Activated CD4-positive, alpha-beta T cell treated with anti-CD3 and anti-CD28 coated beads, Interleukin-2, amount 50 U/mL, for 24 hours (primary cell): ENCODE data around the gene TFDP3.

Experiments
- DNase-seq, 2 donors: peaks; one replicate each; pipeline ENCODE4 v3.0.0-alpha.2; 2020; ENCODE audit warnings: low read depth in 1 of 2, low spot score in 1 of 2

TFDP3 gene, protein sequence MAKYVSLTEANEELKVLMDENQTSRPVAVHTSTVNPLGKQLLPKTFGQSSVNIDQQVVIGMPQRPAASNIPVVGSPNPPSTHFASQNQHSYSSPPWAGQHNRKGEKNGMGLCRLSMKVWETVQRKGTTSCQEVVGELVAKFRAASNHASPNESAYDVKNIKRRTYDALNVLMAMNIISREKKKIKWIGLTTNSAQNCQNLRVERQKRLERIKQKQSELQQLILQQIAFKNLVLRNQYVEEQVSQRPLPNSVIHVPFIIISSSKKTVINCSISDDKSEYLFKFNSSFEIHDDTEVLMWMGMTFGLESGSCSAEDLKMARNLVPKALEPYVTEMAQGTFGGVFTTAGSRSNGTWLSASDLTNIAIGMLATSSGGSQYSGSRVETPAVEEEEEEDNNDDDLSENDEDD

GRCh38 chrX:133218329-133218728, at the start of gene TFDP3:
TFDP3 (minus strand) TSS chrX:133218354; CDS start chrX:133218259, 95 bp downstream.
- no peak for DNase-seq

DNA sequence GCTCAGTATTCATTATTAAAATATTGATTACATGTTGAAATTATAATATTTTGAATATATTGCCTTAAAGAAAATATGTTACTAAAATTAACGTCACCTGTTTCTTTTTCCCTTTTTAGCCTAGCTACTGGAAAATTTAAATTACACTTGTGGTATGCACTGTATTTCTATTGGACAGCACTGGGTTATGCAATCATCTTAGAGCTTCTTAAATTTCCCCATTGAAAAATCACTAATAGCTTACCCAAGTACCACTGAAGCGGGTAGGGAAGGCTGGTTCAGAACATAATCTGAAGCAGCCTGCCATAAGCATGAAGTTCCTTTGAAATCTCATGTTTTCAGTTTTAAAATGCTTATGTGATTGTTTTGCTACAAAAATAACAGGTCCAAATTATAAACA, 49.5 kb upstream of the TFDP3 start:
- DNase-seq = no peak

DNA sequence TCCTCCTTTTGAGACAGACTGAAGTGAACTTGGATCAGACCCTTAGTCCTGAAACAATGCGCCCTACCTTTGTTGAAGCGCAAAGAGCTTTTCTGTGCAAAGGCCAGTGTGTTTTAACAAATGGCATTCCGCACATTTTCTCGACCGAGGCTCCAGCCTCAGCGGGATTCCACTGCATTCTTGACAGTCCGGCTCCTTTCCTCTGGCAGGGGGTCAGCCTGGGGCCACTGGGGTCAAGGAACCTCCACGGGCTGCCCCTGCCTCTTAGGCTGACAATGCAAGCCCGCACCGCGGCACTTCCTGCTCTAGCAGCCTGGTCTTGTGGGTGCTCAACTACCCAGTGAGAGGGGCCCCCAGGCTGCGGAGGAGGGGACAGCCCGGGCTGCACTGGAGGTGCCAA, 47.2 kb upstream of the TFDP3 start:
- no peak for DNase-seq

- no peak for DNase-seq
These were observed 40.3 kb upstream of the TFDP3 start for GRCh38 chrX:133258481-133258880.

GRCh38 chrX:133254666-133255065, 36.5 kb upstream of the TFDP3 start:
- no peak for DNase-seq

DNA sequence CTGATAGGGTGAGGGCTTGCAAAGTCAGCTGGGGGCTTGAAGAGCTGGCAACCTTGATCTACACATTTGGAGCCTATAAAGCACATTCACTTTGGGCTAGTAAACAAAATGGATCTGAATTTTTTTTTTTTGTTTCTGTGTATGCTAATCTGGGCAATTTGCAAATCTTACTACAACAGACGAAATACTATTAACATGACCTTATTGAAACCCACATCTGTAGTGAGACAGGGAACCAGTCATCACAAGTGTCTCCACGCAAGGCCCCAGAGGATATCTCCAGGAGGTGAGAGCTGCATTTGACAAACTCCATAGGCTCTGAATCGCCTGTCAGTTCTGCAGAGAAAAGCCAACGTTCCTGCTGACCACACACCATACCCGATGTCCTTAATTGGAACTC, 33.0 kb upstream of the TFDP3 start:
- DNase-seq = no peak

DNA sequence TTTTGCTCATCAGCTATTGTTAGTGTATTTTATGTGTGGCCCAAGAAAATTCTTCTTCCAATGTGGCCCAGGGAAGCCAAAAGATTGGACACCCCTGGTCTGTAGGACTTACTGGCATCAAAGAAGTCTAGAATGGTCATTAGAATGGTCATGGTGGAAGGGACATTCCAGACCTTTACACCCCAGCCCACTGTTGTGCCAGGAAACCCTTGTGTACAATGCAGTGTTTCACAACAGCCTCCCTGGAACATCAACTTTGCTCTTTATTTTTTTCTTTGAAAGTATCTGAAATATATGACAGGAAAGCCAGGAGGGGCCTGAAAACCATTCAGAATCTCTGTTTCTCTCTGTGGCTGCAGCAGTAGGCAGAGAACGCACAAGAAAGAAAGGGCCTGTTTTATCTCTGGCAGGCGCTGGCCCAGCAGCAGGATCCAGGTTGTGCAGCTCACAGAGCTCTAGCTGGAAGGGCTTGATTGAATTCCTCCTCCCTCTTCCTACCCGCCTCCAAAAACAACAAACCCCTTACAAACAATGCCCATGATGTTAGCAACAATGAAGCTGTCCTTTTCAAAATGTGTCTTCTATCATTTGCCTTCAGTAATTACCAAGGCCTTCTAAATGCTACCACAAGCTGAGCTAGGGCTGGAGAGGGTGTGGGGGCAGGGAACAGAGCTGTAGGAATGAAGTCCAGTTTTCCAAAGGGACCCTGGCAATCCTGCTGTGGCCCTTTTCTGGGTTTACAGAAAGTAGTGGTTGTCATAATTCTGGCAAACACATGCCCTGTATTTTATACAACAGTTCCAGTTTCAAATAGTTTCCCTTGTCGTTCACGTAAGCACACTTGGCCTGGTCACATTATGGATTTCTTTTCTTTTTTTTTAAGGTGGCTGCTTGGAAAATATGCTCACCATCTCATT, 32.3 kb upstream of the TFDP3 start:
- no peak for DNase-seq

DNA sequence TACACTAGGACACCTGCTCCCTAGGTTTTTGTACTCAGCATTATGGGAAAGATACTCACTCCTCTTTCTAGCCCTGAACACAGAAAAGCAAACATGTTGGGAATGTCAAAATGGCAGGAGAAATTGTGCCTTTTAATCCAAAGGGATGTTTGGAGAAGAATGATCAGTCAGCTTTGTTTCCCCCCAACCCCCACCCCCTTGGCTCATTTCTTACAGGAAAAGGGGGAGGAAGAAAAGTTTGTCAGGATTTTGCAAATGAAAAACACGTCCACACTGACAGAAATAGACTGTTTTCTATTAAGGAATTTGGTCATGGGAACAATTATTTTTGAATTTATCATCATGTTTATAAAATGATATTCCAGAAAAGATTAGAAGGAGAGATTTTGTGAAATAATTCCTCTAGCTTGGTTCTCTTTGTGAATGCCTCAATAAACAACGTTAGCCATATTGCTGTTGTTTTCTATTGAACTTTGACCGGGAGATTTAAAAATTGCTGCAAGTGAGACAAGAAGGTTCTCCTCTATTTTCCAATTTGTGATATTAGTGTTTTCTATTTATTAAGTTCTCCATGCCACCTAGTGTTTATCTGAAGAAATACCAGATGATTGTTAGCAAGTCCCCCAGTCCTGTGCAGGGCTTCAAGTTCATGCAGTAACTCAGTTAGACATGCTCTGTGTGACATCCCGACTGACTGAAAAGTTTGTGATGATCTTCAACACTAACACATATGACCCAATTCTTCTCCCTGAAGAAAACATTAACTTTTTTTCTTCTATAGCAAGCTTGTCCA, 31.3 kb upstream of the TFDP3 start:
- no peak for DNase-seq

DNA sequence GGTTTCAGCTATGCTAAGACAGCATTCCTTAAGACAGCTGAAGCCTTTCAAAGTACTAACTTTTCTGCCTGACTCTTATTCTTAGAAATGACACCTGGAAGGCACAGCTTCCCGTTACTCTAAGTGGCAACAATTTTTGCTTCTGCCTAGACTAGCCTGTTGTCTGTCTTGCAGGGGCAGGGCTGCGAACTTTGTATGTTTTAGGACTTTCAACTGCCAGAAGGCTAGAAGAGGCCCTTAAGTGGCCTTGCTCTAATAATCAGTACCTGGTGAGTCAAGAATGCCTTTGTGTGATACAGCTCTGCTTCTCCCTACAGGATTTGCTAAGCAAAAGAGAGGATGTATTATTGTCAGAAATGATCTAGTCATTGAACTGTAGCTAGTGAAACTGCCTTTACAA, 30.0 kb upstream of the TFDP3 start:
- DNase-seq = no peak

- DNase-seq = no peak
These were observed 28.8 kb upstream of the TFDP3 start for GRCh38 chrX:133246921-133247320.

GRCh38 chrX:133235830-133236229, 17.7 kb upstream of the TFDP3 start:
- DNase-seq = no peak

DNA sequence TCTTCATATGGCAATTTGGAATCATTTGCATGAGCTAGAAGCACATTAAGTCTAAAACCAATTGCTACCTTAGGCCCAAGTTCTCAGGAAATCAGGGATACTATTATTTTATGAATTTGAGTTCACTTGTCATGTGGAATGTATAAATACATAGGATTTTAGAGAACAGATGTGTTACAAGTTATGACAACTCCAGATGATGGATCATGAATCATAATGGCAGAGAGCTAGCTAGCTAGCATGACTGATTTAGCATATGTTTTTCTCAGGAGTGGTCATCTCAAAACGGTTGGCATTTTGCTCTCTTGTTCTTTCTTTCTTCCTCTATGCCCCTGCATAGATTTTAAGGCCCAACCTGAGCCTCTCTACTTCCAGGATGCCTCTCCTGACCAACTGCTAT, 14.2 kb upstream of the TFDP3 start:
- no peak for DNase-seq

GRCh38 chrX:133229361-133229760, 11.2 kb upstream of the TFDP3 start:
- DNase-seq = no peak

DNA sequence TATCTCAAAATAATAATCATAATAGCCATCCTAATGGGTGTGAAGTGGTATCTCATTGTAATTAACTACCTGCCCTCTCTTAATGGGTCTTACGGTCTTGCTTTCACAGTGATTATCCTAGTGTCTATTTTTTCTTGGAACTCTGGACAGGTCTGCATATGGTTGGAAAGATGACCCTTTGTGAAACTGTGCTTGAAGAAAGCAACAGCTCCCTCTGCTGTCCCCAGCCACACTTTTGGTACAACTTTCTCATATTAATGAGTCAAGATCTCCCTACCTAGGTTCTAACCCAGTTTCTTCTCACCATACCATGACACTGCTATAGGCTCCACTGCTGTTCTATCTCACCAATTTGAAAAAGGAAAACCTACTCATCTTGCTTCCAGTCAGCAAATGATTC, 2.4 kb downstream of the TFDP3 start:
- no peak for DNase-seq

DNA sequence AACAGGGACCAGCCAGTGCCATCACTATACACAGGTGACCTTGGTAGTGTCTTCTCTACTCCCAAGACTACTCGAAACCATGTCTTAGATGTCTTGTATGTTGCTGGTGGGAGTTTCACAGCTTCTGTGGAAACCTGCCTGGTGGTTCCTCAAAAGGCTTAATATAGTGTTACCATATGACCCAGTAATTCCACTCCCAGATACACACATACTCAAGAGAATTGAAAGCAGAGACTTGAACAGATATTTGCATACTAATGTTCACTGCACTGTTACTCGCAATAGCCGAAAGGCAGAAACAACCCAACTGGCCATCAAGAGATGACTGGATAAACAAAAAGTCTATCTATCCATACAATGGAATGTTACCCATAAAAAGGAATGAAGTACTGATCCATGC, 3.1 kb downstream of the TFDP3 start:
- no peak for DNase-seq

DNA sequence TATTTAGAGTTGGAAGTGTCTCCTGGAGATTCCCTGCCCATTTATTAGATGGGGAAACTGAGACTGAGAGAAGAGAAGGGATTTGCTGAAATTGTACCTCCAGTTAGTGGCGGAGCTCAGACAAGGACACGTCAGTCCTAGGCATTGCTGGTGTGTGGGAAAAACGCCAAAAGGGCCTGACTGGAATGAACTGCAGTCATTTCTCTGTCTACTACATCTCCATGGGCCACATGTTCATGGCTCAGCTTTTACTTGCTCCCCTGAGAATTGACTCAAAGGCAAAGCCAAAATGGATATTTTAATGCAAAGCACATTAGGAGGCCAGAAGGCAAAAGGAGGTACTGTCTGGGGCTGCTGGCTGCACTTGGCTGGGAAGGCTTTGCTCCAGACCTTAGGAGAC, 3.9 kb downstream of the TFDP3 start:
- DNase-seq = no peak

DNA sequence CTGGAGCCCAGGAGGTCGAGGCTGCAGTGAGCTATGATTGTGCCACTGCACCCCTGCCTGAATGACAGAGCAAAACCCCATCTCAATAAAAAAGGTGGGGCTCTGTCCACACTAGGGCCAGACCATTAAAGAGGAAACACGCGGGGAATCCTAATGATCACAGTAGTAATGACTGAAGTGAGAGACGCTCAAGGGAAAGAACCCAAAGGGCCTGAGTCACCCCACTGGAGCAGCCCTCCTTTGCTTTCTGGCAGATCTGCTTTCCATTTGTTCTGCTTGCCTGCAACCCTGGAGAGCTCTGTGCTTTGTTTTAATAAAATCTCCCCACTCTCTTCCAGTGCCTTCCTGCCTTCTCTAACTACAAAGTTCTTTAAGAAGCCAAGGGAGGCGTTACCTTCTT, 5.0 kb downstream of the TFDP3 start:
- DNase-seq = no peak

DNA sequence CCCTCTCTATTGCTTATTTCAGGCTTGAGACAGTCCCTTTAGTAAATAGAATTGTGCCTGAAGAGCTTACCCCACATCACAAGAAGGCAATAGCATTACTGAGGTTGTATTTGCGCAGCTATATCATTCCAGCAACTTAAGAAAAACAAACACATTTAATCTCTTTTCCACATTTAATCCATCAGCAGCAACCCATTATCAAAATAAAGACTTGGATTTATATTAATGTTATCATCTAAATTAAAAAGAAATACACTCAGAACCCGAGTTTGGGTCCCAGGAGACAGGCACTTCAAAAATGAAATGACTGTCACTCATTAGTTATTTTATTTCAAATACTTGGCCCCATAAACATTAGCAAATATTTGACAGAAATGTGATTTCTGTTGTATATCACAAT, 10.4 kb downstream of the TFDP3 start:
- DNase-seq = no peak

DNA sequence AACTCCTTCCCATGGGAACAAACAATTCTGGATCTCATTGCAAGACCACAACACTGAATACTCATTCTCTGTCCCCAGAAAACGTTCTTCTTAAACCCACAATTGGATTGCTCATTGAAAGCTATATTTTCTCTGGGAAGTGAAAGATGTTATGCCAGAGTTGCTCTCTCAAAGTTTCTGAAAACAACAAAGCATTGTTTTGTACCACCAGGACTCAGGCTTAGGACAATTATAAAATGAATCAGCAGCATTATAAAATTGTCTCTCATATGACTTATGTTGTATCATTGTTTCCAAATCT, 26.5 kb downstream of the TFDP3 start:
- DNase-seq = no peak

GRCh38 chrX:133190877-133191738, 27.0 kb downstream of the TFDP3 start:
- DNase-seq = no peak

DNA sequence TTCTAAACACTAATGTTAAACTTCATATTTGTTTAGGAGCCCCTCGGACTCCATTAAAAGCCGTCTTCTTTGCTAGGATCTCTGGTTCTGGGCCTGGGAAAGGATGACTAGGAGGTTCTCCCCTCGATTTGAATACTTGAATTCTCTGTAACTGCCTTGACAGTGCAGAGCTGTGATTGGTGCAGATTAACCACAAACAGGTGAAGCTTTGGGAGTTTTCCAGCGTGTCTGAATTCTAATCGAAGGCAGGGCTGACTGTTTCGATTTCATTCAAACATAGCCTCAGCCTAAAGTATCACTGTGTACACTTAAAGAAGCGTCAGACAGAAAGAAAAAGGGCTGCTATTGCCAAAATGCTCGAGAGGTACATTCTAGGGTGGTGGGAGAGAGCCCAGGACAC, 29.0 kb downstream of the TFDP3 start:
- DNase-seq = no peak
